Activated gamma-delta T cell (primary cell): Measurements from ENCODE around the gene SGSM2.

Source experiments
- DNase-seq: peaks from one replicate; lab custom pipeline; 2025; lab: John Stamatoyannopoulos, UW

The SGSM2 gene

DNA sequence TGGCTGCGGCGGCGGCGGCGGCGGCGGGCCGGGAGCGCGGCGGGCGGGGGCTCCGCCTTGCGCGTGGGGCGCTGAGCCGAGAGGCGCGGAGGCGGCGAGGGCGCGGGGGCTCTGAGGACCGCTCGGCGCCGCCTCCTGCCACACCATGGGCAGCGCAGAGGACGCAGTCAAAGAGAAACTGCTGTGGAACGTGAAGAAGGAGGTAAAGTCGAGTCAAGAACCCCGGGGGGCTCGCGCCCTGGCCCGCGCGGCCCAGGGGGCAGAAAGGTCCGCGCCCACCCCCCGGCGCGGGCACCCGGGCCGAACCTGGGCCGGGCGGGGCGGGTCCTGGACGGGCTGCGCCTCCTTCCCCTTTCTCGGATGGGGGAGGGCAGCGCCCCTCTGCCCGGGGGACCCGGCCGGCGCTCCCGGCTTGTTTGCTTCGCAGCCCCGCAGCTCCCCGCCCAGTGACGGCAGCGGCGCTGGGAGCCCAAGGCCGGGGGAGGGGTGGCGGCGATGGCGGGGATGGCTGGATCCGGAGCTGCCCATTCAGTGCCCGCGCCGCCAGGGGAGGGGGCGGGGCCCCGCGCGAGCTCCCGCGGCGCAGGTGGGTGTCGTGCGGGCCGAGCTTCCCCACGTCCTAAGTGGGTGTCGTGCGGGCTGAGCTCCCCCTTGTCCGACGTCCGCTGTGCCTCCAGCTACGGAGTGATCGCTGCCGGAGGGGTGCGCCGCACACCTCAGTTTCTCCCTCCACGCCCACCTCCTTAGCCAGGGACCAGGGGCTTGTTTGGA, 428 bp downstream of the SGSM2 start:
- DNase-seq, result peak; percentile 46

DNA sequence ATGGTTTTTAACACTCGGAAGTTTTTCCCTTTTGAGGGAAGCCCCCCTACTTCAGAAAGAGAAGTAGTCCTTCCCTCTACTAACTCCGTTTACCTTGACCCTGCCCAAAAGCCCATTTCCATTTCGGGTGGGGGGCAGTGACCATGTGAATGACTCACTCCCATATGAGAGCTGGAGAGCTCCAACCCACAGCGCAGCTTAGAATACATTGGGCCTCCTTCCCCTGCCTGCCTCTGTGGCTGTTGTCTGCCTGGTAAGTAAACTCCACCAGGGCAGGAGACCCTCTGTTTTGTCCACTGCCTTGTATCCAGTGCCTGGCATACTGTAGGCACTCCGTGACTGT, 985 bp downstream of the SGSM2 start:
- DNase-seq, result no peak

DNA sequence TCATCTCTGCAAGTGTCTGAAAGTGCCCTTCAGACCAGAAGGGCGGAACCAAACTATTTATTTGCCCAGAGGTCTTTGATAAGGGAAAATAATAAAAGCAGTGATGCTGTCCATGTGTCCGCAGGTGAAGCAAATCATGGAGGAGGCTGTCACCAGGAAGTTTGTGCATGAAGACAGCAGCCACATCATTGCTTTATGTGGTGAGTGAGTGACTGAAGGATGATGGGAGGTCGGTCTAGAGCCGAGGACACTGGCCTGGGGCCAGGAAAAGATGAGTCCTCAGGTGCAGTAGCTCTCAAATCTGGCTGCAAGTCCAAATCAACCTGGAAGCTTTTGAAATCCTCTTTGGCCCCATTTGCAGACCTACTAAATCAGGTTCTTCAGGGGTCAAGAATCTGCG, 6.1 kb downstream of the SGSM2 start:
- DNase-seq, result no peak

DNA sequence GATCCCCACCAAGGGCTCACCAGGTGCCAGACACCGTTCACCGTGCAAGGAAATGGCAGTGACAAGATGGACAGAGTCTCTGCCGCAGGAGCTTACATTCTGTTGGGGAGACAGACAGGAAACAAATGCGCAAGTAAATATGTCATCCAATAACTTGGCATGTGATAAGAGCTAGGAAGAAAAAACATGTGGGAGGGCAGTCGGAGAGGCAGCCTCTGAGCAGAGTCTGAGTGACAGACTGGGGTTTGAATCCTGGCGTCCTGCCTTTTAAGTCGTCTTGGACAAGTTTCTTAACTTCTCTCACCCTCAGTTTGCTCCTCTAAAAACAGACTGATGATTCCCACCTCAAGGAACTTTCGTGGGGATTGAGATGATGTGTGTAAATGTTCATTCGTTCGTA, 7.2 kb downstream of the SGSM2 start:
- no peak for DNase-seq

DNA sequence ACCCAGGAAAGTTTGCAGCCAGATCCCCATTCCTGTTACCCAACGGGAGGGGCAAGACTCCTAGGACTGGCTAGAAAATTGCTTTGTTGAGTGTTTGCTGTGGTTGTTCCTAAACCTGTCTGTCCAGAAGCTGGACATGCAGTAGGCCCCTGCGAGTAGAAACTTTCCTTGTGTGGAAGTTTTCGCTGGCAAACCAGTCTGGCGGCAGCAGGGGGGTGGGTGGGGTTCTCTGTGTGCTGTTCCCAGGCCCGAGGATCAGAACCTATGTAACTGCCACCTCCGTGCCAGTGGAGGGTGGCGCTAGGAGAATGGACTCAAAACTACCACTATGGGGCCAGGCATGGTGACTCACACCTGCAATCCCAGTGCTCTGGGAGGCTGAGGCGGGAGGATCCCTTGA, 9.2 kb downstream of the SGSM2 start:
- DNase-seq, result no peak

DNA sequence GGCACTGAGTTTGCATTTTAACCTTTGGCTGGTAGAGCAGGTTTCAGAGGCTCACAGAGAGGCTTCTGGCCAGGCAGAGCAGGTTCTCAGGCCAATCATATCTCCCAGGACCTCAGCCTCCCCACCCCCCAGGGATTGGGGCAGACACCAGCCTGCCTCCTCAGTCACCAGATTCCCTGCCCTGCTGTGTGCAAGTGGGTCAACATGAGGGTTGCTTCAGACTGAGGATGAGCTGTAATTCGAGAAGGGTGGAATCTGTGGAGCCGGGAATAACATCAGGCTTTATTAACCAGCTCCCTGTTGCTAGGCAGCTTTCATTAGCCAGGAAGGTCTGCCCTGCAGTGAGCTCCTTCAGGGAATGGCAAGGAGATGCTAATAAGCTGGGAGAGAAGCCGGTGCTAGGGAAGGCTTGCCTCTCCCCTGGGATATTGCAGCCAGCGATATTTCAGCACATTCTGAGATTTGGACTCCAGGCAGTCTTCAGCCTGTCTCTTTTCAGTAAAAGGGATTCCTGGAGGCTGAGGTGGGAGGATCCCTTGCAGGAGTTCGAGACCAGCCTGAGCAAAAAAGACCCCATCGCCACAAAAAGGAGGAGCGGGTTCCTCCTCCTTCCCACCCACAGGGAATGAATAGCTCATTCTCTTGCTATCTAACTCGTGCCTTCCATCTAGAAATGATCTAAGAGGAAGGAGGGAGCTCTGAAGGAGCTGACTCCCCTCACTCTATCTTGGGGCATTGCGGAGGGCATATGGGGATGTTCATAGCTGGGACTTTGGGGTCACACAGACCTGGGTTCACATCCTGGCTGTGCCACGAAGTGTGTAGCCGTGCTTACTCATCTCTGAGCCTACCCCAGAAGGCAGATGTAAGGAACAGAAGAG, 10.7 kb downstream of the SGSM2 start:
- no peak for DNase-seq

DNA sequence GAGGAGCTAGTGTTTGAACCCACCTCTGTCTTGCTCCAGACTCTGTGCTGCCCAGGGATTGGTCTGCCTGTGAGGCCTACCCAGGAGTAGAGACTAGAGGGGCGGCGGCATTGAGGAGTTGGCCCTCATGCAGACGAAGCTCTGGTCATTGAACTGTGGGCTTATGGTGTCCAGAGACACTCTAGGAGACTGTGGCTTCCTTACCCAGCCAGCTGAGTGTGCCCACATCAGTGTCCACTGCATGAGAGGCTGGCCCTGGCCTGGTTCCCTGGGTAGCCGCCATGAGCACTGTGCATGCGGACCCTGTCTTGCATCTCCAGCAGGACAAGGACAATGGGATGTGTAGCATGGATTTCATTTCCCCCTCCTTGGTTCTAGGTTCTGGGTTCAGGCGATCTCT, 14.0 kb downstream of the SGSM2 start:
- no peak for DNase-seq

DNA sequence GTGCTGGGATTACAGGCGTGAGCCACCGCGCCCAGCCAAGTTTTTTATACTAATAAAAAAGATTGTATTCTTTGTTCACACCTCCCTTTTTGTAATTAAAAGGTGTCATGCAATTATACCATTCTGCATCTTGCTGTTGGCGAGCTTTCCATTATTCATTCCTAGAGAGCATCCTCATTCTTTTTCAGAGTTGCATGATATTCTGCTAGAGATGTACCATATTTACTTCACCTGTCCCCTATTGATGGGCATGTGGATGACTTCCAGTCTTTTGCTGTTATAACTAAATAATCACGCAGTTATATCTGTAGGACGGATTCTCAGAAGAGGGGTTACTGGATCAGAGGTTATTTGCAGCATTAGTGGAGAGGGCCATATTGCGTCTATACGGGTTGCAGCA, 17.0 kb downstream of the SGSM2 start:
- DNase-seq, result no peak

DNA sequence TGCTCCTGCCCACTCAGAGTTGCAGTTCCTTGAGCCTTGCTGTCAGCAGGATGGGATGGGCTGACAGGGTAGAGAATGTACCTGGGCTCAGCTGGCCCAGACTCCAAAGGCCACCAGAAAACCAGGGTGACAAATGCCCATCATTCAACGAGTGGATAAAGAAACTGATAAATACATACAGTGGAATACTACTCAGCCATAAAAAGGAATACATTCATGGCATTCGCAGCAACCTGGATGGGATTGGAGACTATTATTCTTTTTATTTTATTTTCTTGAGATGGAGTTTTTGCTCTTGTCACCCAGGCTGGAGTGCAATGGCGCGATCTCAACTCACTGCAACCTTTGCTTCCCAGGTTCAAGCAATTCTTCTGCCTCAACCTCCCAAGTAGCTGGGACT, 19.9 kb downstream of the SGSM2 start:
- DNase-seq, result no peak

DNA sequence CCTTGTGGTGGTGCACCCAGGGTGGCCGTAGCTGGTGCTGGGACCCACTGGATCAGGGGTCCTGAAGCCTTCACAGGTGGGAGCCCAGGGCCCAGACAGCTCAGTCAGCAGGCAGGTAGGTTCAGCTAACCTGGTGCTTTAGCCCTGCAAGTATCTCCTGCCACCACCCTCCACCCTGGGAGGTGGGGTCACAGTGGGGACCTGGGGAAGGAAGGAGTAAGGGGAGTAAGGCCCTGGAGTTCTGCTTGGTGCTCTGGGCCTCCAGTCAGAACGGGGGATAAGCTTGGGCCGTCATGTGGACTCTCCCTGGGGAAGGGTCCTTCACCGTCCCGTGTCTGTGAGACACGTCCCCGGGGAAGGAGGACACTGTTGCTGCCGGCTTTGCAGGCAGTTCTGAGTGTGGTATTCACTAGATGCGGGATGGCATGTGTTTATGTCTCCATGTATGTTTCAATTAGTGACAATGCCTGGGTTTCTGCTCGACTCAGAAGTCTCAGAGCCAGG, 20.7 kb downstream of the SGSM2 start:
- no peak for DNase-seq

DNA sequence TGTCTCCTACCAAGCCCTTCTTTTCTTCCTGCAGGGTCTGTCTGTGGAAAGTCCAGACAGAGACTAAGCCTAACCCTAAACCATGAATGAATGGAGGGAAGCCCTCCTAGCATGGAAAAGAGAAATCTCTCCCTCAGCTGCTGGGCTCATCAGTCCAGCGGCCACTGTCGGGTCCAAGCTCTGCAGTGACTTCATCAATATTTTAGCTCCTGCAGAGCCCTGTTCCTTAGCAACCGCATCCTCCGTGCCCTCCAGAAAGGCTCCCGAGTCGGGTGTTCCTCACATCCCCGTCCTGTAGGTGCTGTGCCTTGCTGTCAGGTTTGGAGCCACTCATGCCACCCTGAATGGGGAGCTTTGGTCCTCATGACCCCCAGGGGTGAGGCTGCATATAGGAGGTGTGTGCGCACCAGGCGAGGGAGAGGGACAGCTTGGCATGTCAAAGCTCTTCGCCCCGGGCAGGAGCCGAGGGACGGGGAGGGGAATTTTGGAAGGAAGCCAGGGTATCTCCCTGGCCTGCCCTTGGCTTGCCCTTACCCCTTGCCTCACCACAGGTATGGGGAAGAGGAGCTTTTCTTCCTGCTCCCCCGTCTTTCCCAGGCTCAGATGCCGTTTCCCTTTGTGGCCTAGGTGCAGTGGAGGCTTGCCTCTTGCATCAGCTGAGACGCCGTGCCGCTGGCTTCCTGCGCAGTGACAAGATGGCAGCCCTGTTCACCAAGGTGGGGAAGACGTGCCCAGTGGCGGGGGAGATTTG, 23.9 kb downstream of the SGSM2 start:
- no peak for DNase-seq

DNA sequence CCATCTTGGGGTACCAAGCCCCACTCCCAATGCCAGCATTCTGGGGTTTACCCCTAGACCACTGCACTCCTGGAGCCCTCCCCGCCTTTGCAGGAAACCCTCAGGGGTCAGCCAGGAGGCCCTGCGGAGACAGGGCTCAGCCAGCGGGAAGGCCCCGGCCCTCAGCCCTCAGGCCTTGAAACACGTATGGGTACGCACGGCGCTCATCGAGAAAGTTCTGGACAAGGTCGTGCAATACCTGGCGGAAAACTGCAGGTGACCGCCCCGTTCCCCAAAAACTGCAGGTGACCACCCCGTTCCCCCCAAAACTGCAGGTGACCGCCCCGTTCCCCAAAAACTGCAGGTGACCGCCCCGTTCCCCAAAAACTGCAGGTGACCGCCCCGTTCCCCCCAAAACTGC, 24.7 kb downstream of the SGSM2 start:
- DNase-seq, result no peak

DNA sequence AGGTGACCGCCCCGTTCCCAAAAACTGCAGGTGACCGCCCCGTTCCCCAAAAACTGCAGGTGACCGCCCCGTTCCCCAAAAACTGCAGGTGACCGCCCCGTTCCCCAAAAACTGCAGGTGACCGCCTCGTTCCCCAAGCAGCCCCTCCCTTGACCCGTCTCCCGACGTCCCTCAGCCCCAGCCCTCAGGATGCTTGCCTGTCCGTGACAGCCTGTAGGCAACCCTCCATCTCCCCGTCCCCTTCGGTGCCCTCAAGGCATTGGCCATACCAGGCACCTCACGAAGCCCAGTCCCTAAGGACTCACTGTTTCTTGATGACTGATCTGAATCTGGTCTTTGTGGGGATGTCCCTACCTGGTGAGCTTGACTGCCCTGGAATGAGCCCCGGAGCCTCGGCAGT, 25.1 kb downstream of the SGSM2 start:
- no peak for DNase-seq

DNA sequence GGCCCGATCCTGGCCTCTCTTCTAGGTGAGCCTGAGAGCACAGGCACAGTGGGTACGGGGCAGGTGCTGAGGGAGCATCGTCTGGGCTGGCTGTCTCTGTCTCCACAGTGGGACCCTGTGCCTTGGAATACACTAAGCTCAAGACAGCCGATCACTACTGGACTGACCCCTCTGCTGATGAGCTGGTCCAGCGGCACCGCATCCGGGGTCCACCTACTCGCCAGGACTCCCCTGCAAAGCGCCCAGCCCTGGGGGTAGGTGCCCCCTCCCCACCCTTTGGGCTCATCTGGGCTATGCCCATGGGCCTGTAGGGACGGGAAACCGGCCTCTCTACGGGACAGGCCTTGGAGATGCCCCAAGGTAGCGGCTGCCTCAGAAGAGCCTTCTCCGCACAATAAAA, 25.6 kb downstream of the SGSM2 start:
- no peak for DNase-seq

DNA sequence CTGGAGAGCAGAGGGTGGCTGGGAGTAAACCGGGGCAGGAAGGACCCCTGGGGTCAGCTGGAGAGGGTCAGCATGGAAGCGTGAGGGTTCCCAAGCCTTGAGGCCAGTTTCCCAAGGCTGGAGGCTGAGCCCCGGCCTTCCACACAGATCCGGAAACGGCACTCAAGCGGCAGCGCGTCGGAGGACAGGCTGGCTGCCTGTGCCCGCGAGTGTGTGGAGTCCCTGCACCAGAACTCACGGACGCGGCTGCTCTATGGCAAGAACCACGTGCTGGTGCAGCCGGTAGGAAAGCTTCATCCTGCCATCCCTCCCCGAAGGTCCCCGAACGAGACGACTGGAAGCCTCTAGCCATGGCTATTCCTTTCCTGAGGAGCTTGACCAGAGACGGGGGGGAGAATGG, 26.0 kb downstream of the SGSM2 start:
- DNase-seq, result no peak

DNA sequence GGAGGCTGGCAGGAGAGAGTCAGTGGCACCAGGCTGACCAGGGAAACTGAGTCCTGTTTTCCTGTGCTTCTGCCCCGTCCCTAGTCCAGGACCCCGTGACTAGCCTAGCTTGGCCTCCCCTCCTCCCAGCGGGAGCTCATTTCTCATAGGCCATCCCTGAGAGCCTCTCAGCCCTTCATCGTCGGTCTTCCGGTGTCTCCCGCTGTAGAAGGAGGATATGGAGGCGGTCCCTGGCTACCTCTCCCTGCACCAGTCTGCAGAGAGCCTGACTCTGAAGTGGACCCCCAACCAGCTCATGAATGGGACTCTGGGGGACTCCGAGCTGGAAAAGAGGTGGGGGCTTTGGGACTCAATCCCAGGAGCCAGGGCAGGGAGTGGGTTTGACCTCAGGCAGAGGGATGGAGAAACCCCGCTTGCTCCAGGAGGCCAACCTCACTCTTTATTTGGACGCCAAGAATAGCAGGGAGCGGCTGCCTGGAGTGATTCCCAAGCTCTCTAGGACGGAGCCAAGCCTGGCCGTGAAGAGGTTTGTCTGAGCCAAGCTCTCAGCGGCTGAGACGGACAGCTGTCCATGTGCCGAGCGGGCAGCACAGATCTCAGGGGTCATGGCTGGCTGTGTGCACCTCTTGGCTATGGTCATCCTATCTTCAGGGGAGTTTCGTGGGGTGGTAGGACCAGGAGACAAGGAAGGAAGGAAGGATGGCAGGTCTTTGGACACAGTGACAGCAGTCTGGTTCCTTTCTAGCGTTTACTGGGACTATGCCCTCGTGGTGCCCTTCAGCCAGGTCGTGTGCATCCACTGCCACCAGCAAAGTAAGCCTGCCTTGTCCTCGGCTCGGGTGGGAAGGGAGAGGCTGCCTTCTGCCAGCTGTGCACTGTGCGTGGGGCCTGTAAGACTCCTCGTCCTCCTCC, 26.8 kb downstream of the SGSM2 start:
- DNase-seq, result no peak

DNA sequence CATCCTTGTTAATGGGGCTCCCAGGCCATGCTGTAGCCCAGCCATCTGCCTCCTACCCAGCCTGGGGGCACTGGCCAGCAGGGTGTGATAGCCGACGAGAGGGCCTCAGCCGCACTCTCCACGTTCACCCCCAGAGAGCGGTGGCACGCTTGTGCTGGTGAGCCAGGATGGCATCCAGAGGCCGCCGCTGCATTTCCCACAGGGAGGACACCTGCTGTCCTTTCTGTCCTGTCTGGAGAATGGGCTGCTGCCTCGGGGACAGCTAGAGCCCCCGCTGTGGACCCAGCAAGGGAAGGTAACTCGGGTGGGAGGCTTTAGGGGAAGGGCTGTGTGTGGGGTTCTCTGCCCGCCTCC, 27.4 kb downstream of the SGSM2 start:
- DNase-seq, result no peak

DNA sequence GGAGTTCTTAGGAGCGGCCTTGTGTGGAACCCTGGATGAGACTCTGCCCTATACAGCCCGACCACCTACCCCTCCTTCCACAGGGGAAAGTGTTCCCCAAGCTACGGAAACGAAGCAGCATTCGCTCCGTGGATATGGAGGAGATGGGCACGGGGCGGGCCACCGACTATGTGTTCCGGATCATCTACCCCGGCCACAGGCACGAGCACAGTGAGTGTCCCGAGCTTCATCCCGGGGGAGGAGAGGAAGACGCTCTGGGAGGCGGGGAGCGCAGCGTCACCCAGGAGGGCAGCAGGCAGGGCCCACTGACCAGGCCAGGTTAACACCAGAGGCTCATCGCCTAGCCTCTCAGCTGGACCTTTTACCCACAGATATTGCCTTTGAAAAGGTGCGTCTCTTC, 27.8 kb downstream of the SGSM2 start:
- DNase-seq, result no peak

DNA sequence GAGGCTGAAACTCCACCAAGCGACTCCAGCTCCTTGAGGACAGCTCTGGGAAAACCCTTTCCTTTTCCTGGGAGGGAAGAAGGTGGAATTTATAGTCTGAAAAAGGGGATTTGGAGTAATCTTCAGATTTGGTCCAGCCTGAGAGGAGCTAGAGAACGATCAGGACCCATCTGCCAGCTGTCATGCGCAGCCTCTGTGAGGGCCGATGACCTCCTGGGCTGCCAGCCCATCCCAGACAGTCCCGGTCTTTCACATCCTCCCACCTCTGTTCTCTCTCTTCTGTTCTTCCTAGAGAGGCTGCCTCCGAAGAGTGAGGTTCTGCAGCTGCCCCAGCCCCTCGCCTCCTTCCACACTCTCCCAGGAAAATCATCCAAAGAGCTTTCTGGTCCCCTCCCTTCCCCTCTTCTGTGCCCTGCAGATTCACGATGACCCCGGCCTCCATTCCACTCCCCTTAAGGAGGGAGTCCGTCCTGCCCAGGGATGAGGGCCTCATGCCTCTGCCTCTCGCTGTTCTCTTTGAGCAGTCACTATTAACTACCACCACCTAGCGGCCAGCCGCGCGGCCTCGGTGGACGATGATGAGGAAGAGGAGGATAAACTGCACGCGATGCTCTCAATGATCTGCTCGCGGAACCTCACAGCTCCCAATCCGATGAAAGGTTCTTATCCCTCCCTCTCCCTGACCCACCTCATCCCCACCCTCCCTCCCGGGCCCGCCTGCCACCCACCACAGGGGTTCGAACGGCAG, 29.6 kb downstream of the SGSM2 start:
- DNase-seq, result no peak

DNA sequence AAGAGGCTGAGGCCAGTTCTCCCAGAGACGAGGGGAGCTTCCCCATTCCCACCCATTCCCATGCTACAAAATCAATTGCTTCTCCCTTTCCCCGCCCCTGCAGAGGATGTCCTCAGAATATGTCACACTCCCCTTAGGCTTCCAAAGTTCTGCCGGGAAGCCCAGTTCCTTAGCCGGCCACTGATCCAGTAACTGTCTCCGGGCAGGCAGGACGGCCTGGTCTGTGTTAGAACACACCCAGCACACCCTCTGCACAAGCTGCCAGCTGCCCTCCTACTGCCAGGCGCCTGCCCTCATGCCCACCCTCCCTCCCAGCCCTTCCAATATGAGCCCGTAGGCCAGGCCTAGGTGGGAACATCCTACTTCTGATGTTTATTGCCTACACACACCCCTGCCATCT, 31.1 kb downstream of the SGSM2 start:
- no peak for DNase-seq

DNA sequence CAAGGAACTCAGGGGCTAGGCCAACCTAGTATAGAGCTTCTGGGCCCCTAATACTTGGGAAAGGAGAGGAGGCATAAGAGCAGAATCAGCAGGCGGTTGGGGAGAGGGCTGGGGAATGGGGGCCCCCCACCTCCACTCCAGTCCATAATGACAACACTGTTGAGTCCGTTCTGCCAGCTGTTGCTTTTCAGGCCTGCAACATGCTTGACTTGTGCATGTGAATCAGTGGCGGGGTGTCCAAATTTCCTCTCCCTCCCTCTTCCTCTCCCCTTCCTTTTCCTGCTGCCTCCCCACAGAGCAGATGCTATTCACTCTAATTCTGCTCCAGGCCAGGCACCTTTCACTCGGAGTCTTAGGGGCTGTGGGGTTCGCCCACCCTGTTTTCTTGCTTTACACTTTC, 31.7 kb downstream of the SGSM2 start:
- DNase-seq, result no peak
